ENCODE data around the gene WNK4.

The WNK4 gene

DNA sequence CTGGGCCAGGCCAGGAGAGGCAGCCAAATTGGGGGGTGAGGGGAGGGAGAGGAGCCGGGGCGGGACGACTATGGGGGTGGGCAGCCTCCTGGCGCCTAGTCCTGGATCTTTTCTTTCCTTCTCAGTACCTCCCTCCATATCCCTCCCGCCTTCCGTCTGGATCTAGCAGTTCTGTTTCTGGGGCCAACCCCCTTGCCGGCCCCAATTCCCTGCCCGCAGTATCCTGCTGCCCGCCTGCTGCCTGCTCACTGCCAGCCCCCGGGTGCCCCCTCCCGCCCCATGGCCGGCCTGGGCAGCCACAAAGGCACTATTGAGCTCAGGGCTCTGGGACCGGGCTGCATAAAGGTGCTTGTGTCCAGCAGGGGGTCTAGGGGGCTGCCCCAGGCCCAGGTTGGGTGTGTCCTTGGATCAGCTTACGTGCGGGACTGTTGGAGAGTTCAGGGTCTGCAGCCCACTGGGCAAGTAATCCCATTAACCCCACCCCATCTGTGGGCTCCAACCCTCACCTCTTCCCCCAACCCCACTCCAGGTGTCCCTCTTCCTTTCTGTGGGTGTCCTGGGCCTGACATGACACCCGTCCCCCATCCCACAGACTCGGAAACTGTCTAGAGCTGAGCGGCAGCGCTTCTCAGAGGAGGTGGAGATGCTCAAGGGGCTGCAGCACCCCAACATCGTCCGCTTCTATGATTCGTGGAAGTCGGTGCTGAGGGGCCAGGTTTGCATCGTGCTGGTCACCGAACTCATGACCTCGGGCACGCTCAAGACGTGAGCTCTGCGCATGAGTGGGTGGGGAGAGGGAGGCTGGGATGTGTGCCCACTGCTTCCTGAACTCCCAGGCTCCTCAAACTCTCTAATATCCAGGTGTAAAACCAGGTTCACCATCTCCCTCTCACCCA is 2.0 kb downstream of the WNK4 start:
- TF ChIP-seq, protein P1, sequence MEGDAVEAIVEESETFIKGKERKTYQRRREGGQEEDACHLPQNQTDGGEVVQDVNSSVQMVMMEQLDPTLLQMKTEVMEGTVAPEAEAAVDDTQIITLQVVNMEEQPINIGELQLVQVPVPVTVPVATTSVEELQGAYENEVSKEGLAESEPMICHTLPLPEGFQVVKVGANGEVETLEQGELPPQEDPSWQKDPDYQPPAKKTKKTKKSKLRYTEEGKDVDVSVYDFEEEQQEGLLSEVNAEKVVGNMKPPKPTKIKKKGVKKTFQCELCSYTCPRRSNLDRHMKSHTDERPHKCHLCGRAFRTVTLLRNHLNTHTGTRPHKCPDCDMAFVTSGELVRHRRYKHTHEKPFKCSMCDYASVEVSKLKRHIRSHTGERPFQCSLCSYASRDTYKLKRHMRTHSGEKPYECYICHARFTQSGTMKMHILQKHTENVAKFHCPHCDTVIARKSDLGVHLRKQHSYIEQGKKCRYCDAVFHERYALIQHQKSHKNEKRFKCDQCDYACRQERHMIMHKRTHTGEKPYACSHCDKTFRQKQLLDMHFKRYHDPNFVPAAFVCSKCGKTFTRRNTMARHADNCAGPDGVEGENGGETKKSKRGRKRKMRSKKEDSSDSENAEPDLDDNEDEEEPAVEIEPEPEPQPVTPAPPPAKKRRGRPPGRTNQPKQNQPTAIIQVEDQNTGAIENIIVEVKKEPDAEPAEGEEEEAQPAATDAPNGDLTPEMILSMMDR (IDR thresholded peaks at IDR 0.05; ENCODE audit: low read depth, low read length), result no peak
- DNase-seq (ENCODE audit: extremely low read depth, low read depth), result no peak

DNA sequence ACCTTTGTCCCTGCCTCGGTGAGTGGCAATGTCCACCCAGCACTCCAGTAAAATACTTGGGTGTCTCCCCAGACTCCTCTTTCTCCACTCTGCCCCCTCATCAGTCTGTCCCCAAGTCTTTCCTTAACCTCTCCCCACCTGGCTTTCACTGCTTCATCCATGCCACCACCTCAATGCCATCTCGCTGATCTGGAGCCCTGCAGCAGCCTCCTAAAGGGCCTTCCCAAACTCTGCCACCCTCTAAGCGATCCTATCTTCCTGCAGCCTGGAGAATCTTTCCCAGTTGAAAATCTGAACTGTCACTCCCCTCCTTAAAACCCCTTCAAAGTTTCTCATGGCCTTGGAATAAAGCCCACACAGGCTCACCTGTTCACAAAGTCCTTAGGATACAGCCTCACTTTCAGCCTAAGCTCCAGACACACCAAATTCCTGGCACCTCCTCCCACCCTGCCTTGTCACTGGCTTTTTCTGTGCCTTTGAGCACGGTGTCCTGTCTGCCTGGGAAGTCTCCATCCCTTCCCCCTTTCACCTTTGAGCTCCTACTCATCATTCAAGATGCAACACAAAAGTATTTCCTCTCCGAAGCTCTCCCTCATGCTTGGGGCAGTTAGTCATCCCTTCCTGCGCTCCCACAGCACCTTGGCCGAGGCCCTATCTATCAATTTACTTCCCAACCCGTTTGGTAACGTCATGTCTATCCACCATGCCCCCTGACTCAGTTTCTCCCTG is 2.8 kb downstream of the WNK4 start:
- DNase-seq (ENCODE audit: extremely low read depth, low read depth), result no peak
- TF ChIP-seq, protein P1 (IDR thresholded peaks at IDR 0.05; ENCODE audit: low read depth, low read length), result no peak

DNA sequence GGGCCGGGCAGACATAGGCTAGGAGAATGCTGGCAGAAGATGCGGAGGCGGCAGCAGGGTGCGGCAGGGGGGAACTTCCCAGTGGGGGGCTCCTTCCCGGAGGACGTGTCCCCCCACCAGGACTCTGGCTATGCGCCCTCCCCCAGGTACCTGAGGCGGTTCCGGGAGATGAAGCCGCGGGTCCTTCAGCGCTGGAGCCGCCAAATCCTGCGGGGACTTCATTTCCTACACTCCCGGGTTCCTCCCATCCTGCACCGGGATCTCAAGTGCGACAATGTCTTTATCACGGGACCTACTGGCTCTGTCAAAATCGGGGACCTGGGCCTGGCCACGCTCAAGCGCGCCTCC is 3.4 kb downstream of the WNK4 start:
- no peak for DNase-seq (ENCODE audit: extremely low read depth, low read depth)
- TF ChIP-seq, protein P1 (IDR thresholded peaks at IDR 0.05; ENCODE audit: low read depth, low read length), result no peak

DNA sequence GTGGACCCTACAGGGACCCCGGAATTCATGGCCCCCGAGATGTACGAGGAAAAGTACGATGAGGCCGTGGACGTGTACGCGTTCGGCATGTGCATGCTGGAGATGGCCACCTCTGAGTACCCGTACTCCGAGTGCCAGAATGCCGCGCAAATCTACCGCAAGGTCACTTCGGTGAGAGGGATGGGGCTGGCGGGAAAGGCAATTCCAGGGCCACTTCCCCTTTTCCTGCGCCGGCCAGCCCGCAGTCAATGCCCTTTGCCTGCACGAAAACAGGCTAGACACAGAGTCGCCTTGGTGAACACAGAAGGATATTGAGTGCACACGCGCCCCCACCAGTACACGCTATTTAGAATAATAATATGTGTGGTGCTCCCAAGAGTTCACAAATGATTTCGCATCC is 4.0 kb downstream of the WNK4 start:
- TF ChIP-seq, protein P1 (IDR thresholded peaks at IDR 0.05; ENCODE audit: low read depth, low read length), result no peak
- no peak for DNase-seq (ENCODE audit: extremely low read depth, low read depth)

DNA sequence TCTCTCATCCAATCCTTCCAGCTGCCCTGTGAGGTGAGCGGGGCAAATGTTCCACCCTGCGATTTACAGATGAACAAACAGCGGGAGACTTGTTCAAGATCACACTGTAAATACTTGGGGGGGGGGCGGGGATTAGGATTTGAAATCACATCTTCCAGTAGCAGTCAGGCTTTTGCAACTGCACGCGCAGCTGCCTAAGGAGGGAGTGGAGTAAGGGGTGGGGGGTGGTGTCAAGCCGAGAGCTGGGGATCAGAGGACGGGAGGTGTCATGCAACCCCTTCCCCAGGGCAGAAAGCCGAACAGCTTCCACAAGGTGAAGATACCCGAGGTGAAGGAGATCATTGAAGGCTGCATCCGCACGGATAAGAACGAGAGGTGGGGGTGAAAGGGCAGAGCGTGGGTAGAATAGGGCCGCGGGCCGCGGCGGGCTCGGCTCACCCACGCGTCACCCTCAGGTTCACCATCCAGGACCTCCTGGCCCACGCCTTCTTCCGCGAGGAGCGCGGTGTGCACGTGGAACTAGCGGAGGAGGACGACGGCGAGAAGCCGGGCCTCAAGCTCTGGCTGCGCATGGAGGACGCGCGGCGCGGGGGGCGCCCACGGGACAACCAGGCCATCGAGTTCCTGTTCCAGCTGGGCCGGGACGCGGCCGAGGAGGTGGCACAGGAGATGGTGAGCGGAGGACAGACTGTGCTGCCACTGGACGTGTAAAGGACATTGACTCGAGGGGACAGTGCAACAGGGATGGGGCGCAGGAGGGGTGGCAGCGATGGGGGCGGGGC is 4.6 kb downstream of the WNK4 start:
- TF ChIP-seq, protein P1 (IDR thresholded peaks at IDR 0.05; ENCODE audit: low read depth, low read length), result no peak
- no peak for DNase-seq (ENCODE audit: extremely low read depth, low read depth)

DNA sequence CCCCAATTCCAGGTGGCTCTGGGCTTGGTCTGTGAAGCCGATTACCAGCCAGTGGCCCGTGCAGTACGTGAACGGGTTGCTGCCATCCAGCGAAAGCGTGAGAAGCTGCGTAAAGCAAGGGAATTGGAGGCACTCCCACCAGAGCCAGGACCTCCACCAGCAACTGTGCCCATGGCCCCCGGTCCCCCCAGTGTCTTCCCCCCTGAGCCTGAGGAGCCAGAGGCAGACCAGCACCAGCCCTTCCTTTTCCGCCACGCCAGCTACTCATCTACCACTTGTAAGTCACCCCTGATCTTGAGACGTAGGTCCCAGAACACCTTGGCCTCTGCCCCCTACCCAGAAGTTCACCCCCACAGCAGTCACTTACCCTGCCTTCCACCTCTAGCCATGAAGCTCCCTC is 6.9 kb downstream of the WNK4 start:
- TF ChIP-seq, protein P1 (IDR thresholded peaks at IDR 0.05; ENCODE audit: low read depth, low read length), result no peak

More for the DNA sequence above, 6.9 kb downstream of the WNK4 start:
- no peak for DNase-seq (ENCODE audit: extremely low read depth, low read depth)

Measured in AG09319 (cell line).